Measurements from ENCODE around the gene RSPH10B2. TPM values are rescaled to one million over a fixed set of nuclear protein-coding genes. Genes with fewer than 3 reads are reported as not detected.
"Not testable (repeated sequence)": the region's sequence is repeated elsewhere in the genome, so short reads cannot be mapped to it uniquely, and the experiment has no call there.

The RSPH10B2 gene
- 1.2 TPM in 1 of 2 replicates, not detected in the other for total RNA-seq

DNA sequence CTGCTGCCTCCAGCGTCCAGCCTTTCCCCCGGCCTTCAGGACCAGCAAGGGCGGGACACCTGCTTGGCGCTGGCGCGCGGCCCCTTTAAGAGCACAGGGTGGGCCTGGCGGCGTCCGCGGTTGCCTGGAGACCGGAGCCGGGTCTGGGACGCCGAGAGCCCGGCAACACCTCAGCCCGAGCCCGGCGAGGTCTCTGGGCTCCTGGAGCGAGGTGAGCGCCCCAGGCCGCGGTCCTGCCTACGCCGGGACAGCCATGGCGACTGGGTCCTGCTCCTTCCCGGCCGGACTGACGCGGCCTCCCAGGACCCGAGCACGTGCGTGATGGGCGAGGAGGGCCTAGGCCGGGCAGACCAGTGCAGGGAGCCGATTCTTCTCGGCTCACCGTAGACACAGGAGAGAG, at the start of gene RSPH10B2:
Gene RSPH10B2, plus strand, starts transcription at position 140 of the 400 bp plus-strand sequence. CDS start 3,575 bp downstream, outside the sequence.
- not testable (repeated sequence) for DNase-seq (ENCODE audit: extremely low read depth, low read depth, low spot score)

- no peak for DNase-seq (ENCODE audit: extremely low read depth, low read depth, low spot score)
Measured at GRCh38 chr7:6705959-6706665, 47.8 kb upstream of the RSPH10B2 start.

- DNase-seq (ENCODE audit: extremely low read depth, low read depth, low spot score) = peak; percentile 48
Measured at GRCh38 chr7:6706666-6707407, 47.1 kb upstream of the RSPH10B2 start, which contains the start of gene ZNF12. Gene ZNF12 (minus strand): TSS chr7:6706947. CDS start chr7:6705173, 1,774 bp downstream.

DNA sequence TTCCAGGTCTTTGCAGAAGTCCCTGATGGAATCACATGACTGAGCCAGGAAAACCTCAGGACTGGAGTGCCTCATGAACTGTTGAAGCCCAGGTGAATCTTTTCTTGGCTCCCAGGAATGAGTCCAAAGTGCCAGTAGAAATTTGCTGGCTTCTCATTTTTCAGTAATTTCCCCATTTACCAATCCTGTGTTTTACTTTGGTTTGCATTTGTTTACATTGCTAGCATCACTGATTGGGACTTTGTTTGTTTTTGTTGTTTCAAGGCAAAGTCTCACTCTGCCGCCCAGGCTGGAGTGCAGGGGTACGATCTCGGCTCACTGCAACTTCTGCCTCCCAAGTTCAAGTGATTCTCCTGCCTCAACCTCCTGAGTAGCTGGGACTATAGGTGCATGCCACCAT, 45.6 kb upstream of the RSPH10B2 start:
- DNase-seq (ENCODE audit: extremely low read depth, low read depth, low spot score) = no peak

- DNase-seq (ENCODE audit: extremely low read depth, low read depth, low spot score) = no peak
Measured at GRCh38 chr7:6709808-6710207, 44.1 kb upstream of the RSPH10B2 start.

GRCh38 chr7:6714360-6714759, 39.5 kb upstream of the RSPH10B2 start:
- DNase-seq (ENCODE audit: extremely low read depth, low read depth, low spot score) = no peak

- DNase-seq (ENCODE audit: extremely low read depth, low read depth, low spot score) = not testable (repeated sequence)
Measured at GRCh38 chr7:6715898-6716297, 38.0 kb upstream of the RSPH10B2 start.

DNA sequence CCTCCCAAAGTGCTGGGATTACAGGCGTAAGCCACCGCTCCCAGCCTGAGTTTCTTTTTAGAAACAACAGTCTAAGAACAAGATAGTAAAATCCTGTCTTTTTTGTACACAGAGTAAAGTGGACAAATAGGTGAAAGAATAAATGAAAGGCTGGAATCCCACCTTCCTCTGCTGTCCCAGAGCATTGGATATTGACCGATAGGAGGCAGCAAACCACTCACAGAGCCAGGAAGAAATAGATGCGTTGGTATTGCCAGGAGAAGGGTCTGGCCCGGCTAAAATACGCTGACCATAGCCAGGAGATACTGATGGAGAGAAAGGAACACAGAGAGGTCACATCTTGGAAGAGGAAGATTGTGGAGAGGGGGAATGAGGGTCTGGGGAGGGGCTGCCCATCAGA, 35.8 kb upstream of the RSPH10B2 start:
- DNase-seq (ENCODE audit: extremely low read depth, low read depth, low spot score) = no peak

DNA sequence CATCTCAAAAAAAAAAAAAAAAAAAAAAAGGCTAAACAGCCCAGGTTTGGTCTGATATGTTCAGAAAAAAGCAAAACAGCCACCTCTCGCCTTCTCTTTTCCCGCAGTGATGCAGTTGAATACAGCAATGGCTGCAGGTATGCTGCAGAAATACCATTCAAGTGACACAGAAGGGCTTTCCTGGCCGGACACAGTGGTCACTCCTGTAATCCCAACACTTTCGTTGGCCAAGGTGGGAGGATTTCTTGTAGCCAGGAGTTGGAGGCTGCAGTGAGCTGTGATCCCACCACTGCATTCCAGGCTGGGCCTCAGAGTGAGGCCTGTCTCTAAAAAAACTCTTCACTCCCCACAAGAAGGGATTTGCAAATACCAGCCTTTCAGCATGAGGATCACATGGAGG, 29.6 kb upstream of the RSPH10B2 start:
- not testable (repeated sequence) for DNase-seq (ENCODE audit: extremely low read depth, low read depth, low spot score)

DNA sequence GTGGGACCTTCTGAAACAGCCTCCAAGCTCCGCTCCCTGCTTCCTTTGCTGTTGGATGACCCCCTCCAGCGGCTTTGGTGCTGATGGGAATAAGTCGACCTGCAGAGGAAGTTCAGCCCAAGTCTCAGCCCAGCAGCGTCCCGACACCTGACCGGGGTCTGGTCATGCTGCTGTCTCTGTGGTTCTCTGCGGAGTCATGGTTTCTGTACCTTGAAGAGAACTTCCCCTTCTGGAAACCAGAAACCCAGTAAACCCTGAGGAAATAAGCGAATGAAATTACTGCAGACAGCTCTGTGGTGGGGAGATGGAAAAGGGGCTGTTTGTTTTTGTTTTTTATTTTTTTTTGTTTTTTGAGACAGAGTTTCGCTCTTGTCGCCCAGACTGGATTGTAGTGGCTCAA, 28.9 kb upstream of the RSPH10B2 start:
- no peak for DNase-seq (ENCODE audit: extremely low read depth, low read depth, low spot score)

- DNase-seq (ENCODE audit: extremely low read depth, low read depth, low spot score) = not testable (repeated sequence)
Measured at GRCh38 chr7:6726341-6726740, 27.6 kb upstream of the RSPH10B2 start.

DNA sequence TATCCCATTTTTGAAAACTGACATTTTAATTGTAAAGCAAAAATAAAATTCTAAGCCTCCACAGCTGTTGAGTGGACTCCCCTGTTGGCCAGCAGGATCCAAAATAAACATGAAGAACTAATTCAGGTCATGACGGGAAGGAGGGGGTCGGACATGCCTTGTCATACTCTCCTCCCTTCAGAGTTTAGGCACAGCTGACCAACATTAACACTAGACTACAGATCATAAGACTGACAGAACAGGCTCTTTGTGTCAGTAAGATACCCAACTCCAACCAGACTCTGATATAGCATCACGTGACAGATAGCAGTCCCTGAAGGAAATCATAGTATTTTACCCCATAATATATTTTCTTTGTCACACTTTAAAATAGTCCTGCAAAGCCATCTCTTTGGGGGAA, 26.2 kb upstream of the RSPH10B2 start:
- no peak for DNase-seq (ENCODE audit: extremely low read depth, low read depth, low spot score)

DNA sequence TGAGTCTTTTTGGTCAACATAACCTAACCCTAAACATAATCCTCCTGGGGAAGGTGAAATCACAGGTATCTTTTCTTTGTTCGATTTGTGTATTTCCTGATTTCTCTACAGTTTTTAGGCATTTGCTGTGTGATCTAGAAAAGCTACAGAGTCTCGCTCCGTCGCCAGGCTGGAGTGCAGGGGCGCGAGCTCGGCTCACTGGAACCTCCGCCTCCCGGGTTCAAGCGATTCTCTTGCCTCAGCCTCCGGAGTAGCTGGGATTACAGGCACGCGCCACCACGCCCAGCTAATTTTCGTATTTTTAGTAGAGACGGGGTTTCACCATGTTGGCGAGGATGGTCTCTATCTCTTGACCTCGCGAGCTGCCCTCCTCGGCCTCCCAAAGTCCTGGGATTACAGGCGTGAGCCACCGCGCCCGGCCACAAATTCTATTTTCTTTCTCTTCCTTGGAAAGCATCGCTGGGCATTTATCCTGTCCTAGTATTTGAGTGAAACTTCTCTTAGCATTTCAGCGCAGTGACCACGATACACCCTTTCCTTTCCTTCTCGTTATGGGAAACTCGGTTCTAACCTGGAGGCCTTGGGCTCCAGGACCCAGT, 24.9 kb upstream of the RSPH10B2 start:
- not testable (repeated sequence) for DNase-seq (ENCODE audit: extremely low read depth, low read depth, low spot score)

- DNase-seq (ENCODE audit: extremely low read depth, low read depth, low spot score) = peak; percentile 34
Measured at GRCh38 chr7:6729492-6730342, 24.2 kb upstream of the RSPH10B2 start.

DNA sequence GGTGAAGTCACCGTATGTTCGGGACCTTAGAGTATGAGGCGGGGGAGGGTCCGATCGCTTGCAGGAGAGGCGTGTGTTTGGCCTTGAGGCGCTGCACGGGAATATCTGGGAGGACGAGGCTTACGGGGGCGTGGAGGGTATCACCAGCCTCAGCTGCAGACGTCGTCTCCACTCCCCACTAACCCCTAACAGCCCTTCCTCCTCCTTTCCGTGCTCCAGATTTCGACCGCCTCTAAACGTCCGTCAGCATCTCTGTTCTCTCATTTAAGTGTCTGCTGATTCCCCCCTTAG, 23.6 kb upstream of the RSPH10B2 start:
- DNase-seq (ENCODE audit: extremely low read depth, low read depth, low spot score) = no peak

- DNase-seq (ENCODE audit: extremely low read depth, low read depth, low spot score) = not testable (repeated sequence)
Measured at GRCh38 chr7:6738415-6738814, 15.5 kb upstream of the RSPH10B2 start.

DNA sequence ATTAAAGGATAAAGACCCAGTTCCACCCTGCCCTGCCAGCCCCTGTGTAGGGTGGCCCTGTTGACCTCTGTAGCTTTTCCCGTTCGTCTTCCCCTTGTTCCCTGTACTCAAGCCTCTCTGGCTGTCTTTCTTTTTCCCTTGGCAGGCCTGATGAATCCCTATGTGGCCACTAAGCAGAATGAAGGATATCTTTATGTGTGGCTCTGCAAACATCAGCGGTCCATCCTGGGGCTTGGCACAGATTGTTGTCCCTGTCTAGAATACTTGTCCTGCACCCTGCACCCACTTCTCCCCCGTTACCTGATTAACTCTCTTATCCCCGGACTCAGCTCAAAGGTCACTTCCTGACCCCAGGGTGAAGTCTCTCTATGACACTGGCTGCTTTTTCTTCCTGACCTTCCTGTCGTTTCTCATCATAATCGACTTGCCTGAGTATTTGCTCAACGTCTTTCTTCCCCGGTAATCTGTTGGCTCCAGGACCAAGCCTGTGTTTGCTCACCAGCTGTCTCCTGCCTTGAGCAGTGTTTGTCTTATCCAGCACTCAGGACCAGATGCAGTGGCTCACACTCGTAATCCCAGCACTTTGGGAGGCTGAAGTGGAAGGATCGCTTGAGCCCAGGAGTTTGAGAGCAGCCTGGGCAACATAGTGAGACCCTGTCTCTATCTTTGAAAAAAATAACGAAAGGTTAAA, 9.3 kb upstream of the RSPH10B2 start:
- not testable (repeated sequence) for DNase-seq (ENCODE audit: extremely low read depth, low read depth, low spot score)

DNA sequence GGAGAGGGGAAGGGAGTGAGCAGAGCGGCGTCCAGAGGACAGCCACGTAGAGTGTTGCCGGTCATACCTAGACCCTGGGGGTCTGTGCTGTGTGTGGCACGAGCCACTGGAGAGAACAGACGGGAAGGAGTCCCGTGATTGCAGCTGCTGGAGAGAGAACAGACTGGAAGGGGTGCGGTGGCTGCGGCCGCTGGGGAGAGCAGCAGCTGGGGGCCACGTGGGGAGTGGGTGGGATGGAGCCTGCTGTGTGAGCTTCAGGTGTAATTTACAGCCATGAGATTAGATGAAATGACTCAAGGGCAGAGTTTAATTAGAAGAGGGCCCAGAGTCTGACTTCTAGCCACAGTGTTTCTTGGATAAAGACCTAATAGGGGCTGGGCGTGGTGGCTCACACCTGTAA, 4.6 kb upstream of the RSPH10B2 start:
- DNase-seq (ENCODE audit: extremely low read depth, low read depth, low spot score) = not testable (repeated sequence)

DNA sequence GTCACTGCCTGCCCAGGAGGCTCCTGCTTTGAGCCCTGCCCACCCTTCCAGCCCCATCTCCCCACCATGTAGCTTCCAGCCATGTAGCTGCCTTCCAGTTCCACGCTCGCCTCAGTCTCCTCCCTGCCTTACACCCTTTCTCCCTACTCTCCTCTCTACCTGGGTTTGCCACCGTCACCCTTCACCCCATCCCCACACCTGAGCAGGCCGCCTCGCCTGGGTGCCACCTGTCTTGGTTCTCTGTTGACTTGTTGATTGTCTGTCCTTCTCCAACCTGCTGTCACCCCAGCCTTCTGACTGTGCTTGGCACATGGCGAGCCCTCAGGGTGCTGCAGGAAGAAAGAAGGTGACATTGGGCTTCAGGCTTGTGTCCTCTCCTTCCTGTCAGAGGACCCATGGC, 3.7 kb upstream of the RSPH10B2 start:
- DNase-seq (ENCODE audit: extremely low read depth, low read depth, low spot score) = not testable (repeated sequence)

GRCh38 chr7:6761186-6761585, 7.3 kb downstream of the RSPH10B2 start:
- DNase-seq (ENCODE audit: extremely low read depth, low read depth, low spot score) = not testable (repeated sequence)
